Measurements from ENCODE around the gene USP24.

GRCh38 chr1:55074455-55074854 lies 140.7 kb downstream of the USP24 start:
- TF ChIP-seq, protein P1, sequence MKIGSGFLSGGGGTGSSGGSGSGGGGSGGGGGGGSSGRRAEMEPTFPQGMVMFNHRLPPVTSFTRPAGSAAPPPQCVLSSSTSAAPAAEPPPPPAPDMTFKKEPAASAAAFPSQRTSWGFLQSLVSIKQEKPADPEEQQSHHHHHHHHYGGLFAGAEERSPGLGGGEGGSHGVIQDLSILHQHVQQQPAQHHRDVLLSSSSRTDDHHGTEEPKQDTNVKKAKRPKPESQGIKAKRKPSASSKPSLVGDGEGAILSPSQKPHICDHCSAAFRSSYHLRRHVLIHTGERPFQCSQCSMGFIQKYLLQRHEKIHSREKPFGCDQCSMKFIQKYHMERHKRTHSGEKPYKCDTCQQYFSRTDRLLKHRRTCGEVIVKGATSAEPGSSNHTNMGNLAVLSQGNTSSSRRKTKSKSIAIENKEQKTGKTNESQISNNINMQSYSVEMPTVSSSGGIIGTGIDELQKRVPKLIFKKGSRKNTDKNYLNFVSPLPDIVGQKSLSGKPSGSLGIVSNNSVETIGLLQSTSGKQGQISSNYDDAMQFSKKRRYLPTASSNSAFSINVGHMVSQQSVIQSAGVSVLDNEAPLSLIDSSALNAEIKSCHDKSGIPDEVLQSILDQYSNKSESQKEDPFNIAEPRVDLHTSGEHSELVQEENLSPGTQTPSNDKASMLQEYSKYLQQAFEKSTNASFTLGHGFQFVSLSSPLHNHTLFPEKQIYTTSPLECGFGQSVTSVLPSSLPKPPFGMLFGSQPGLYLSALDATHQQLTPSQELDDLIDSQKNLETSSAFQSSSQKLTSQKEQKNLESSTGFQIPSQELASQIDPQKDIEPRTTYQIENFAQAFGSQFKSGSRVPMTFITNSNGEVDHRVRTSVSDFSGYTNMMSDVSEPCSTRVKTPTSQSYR (CRISPR knock-in tag; IDR thresholded peaks at IDR 0.05), result no peak
- TF ChIP-seq USF1 (CRISPR knock-in tag; IDR thresholded peaks at IDR 0.05), result no peak
- no peak for TF ChIP-seq JUN (CRISPR knock-in tag; IDR thresholded peaks at IDR 0.05)
- no peak for TF ChIP-seq NFYB (CRISPR knock-in tag; conservative IDR thresholded peaks at IDR 0.05; ENCODE audit: low read depth)
- TF ChIP-seq STAT6 (CRISPR knock-in tag; conservative IDR thresholded peaks at IDR 0.05; ENCODE audit: low read depth), result no peak
- no peak for TF ChIP-seq AFF4 (CRISPR knock-in tag; IDR thresholded peaks at IDR 0.05; ENCODE audit: borderline replicate concordance)
